Measurements from ENCODE around the gene CYP4F22. TPM values are rescaled to one million over a fixed set of nuclear protein-coding genes. Genes with fewer than 3 reads are reported as not detected.
"Not testable (repeated sequence)": the region's sequence is repeated elsewhere in the genome, so short reads cannot be mapped to it uniquely, and the experiment has no call there.

Gene CYP4F22
- total RNA-seq, 1 donor from 2014 or later = not detected

DNA sequence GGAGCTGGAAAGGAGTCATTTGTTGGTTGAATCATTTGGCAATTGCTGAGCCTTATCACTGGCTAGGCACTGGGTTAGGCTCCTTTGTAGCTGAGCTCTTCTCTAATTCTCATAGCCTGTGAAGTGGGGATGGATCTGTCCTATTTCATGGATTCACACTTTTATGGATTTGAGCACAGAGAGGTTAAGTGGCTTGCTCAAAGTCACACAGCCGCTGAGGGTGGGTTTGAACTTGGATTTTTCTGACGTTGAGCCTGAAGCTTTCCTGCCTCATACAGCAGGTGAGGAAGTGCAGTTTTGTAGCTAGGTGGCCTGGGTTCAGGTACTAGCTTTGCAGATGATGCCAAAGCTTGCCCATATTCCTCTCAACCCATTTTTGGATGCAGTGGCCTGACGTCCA is 19.4 kb downstream of the CYP4F22 start:
- no peak for DNase-seq (ENCODE audit: extremely low spot score, unreplicated experiment)
- TF ChIP-seq, protein P1, sequence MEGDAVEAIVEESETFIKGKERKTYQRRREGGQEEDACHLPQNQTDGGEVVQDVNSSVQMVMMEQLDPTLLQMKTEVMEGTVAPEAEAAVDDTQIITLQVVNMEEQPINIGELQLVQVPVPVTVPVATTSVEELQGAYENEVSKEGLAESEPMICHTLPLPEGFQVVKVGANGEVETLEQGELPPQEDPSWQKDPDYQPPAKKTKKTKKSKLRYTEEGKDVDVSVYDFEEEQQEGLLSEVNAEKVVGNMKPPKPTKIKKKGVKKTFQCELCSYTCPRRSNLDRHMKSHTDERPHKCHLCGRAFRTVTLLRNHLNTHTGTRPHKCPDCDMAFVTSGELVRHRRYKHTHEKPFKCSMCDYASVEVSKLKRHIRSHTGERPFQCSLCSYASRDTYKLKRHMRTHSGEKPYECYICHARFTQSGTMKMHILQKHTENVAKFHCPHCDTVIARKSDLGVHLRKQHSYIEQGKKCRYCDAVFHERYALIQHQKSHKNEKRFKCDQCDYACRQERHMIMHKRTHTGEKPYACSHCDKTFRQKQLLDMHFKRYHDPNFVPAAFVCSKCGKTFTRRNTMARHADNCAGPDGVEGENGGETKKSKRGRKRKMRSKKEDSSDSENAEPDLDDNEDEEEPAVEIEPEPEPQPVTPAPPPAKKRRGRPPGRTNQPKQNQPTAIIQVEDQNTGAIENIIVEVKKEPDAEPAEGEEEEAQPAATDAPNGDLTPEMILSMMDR (conservative IDR thresholded peaks at IDR 0.05) = no peak
- H3K9me3 Mint-ChIP-seq = no peaks in the 10 kb centered on the region

GRCh38 chr19:15529774-15530372 is 21.5 kb downstream of the CYP4F22 start:
- Mint-ChIP-seq H3K4me1 (ENCODE audit: unreplicated experiment) (no peaks in the 10 kb centered on the region), H3K27ac (no peak overlapping the region), H3K4me3 (no peak overlapping the region), H3K36me3 (no peaks in the 10 kb centered on the region), H3K9me3 (no peaks in the 10 kb centered on the region), H3K27me3 (no peaks in the 10 kb centered on the region)
- no peak for DNase-seq (ENCODE audit: extremely low spot score, unreplicated experiment)
- TF ChIP-seq, protein P1 (conservative IDR thresholded peaks at IDR 0.05) = no peak

More for the DNA sequence above, 19.4 kb downstream of the CYP4F22 start:
- no peaks in the 10 kb centered on the region for H3K36me3 Mint-ChIP-seq
- no peaks in the 10 kb centered on the region for H3K4me1 Mint-ChIP-seq (ENCODE audit: unreplicated experiment)
- H3K27ac Mint-ChIP-seq = no peak overlapping the region
- H3K4me3 Mint-ChIP-seq = no peak overlapping the region
- H3K27me3 Mint-ChIP-seq = no peaks in the 10 kb centered on the region

DNA sequence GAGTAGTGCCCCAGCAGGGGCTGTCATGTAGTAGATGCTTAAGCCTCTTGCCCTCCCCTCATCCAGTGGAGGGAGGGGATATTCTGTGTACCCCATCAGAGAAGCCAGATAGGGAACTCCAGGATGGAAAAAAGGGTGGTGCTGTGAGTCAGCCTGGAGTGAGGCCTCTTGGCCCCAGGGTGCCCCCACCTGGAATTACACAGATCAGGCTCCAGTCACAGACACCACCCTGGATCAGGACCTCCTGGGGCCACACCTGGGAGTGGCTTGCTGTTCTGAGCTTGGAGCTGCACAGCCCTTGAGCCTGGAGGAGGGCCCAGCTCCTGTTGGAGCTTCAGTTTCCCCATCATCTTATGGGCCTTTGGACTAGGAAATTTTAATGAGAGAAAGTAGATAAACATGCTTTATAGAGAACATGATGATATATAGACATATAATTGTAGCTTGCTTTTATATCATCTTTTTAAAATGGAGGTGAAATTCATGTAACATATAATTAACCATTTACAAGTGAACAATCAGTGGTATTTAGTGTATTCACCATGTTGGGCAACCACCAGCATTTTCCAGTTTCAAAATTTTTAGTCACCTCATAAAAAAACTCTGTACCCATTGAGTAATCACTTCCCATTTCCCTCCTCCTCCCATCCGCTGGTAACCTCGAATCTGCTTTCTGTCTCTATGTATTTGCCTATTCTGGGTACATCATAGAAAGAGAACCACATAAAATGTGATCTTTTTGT is 24.6 kb downstream of the CYP4F22 start:
- peaks cover 6% of the 10 kb centered on the region for H3K9me3 Mint-ChIP-seq
- no peaks in the 10 kb centered on the region for H3K27me3 Mint-ChIP-seq
- H3K27ac Mint-ChIP-seq = no peak overlapping the region
- no peak overlapping the region for H3K4me3 Mint-ChIP-seq
- no peaks in the 10 kb centered on the region for H3K4me1 Mint-ChIP-seq (ENCODE audit: unreplicated experiment)
- no peak for DNase-seq (ENCODE audit: extremely low spot score, unreplicated experiment)
- TF ChIP-seq, protein P1 (conservative IDR thresholded peaks at IDR 0.05) = no peak
- no peaks in the 10 kb centered on the region for H3K36me3 Mint-ChIP-seq

- not testable (repeated sequence) for H3K4me1 Mint-ChIP-seq (ENCODE audit: unreplicated experiment); H3K27ac Mint-ChIP-seq; H3K27me3 Mint-ChIP-seq; H3K9me3 Mint-ChIP-seq; H3K4me3 Mint-ChIP-seq; DNase-seq (ENCODE audit: extremely low spot score, unreplicated experiment); H3K36me3 Mint-ChIP-seq
These were observed 25.2 kb downstream of the CYP4F22 start for GRCh38 chr19:15533522-15533830.

DNA sequence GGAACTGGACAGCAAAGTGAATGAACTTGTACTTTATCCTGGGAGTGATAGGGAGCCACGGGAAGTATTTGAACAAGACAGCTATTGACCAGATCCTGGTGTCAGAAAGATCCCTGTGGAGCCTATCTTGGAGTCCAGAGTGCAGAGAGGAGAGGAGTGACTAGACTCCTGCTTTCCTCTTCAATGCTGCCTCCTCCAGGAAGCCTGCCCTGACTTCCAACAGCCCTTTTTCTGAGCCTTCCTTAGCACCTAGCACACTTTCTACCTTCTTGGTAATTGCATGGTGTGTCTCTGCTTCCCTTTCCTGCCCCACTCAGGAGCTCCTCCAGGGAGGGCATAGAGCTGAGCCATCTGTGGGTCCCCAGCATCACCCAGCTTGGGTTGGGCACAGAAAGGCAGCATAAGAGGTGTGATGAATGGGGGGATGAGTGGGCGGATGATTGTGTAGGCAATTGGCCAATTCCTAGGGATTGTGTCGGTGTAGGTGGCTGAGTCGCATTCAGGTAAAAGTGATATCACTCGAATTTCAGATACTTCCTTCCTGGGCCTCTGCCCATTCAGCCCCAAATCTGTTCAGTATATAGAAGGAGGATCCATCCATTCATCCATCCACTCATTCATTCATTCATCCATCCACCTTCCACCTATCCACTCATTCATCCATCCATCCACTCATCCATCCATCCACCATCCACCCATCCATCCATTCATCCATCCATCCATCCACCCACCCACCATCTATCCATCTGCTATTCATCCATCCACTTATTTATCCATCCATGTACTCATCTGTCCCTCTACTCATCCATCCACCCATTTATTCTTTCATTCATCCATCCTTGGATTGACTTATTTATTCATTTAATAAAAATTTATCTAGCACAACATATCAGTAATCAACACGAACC is 26.9 kb downstream of the CYP4F22 start:
- no peak for DNase-seq (ENCODE audit: extremely low spot score, unreplicated experiment)
- H3K27me3 Mint-ChIP-seq = no peaks in the 10 kb centered on the region
- TF ChIP-seq, protein P1 (conservative IDR thresholded peaks at IDR 0.05) = no peak
- H3K4me1 Mint-ChIP-seq (ENCODE audit: unreplicated experiment) = no peaks in the 10 kb centered on the region
- H3K36me3 Mint-ChIP-seq = no peaks in the 10 kb centered on the region
- no peak overlapping the region for H3K27ac Mint-ChIP-seq
- peaks cover 10% of the 10 kb centered on the region for H3K9me3 Mint-ChIP-seq
- no peak overlapping the region for H3K4me3 Mint-ChIP-seq

GRCh38 chr19:15536350-15536749 is 28.0 kb downstream of the CYP4F22 start:
- Mint-ChIP-seq H3K9me3 (peaks cover 10% of the 10 kb centered on the region), H3K27ac (no peak overlapping the region), H3K4me3 (no peak overlapping the region), H3K27me3 (no peaks in the 10 kb centered on the region), H3K4me1 (ENCODE audit: unreplicated experiment) (no peaks in the 10 kb centered on the region), H3K36me3 (no peaks in the 10 kb centered on the region)
- no peak for DNase-seq (ENCODE audit: extremely low spot score, unreplicated experiment)
- TF ChIP-seq, protein P1 (conservative IDR thresholded peaks at IDR 0.05) = no peak

Data from type B pancreatic cell (in vitro differentiated cells).